22Rv1 (cell line): ENCODE results near the gene WDR72.

Experiments
- ZFX ChIP-seq: fragments of 450-650 bp; IDR thresholded peaks from 2 replicates; pipeline ENCODE4 v1.6.1; 2017; ENCODE audit warnings: antibody characterized with exemption, borderline replicate concordance
- TF ChIP-seq, protein P1 (sequence below): fragments of 450-650 bp; IDR thresholded peaks from 2 replicates; pipeline ENCODE4 v1.5.1; 2017; ENCODE audit warnings: mild to moderate bottlenecking

DNA sequence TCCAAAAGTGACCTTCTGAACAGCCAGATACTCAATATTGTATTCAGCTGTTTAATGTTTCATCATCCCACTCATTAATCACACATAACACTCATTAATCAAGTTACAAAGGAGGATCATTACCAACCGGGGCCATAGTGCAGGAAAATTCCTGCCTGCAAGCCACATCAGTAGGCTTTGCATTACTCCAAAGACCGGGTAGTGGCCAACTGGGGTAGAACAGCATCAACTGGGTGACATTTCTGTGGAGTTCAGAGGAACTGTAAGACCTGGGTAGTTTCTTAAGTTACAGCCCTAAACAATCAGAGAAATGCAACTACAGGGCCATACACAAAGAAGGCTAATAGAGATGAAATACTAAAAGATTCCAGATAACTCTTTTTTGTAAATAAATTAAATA, 253.1 kb downstream of the WDR72 start:
- TF ChIP-seq, protein P1, sequence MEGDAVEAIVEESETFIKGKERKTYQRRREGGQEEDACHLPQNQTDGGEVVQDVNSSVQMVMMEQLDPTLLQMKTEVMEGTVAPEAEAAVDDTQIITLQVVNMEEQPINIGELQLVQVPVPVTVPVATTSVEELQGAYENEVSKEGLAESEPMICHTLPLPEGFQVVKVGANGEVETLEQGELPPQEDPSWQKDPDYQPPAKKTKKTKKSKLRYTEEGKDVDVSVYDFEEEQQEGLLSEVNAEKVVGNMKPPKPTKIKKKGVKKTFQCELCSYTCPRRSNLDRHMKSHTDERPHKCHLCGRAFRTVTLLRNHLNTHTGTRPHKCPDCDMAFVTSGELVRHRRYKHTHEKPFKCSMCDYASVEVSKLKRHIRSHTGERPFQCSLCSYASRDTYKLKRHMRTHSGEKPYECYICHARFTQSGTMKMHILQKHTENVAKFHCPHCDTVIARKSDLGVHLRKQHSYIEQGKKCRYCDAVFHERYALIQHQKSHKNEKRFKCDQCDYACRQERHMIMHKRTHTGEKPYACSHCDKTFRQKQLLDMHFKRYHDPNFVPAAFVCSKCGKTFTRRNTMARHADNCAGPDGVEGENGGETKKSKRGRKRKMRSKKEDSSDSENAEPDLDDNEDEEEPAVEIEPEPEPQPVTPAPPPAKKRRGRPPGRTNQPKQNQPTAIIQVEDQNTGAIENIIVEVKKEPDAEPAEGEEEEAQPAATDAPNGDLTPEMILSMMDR = no peak
- TF ChIP-seq ZFX = no peak
